GM12878 (cell line): ENCODE results near the gene FOXK1. TPM values are rescaled to one million over a fixed set of nuclear protein-coding genes. Genes with fewer than 3 reads are reported as not detected.

Experiments
- ATAC-seq: fragments of 200-7000 bp; cut with Tn5 transposase; 3 replicates; pipeline ENCODE4 v1.9.1; 2020; ENCODE audit warnings: mild to moderate bottlenecking, moderate library complexity
- BruUV-seq: library from RNA; stranded (reverse); fragments of 400-500 nt; replicated peaks from 2 replicates; lab custom pipeline; 2021; lab: Mats Ljungman, UMichigan
- CTCF ChIA-PET: fragments of 300-600 bp; sonication (Branson Sonifier 250); formaldehyde crosslinking; extraction: SDS; loops from one replicate; lab custom pipeline; 2021; ENCODE audit warnings: inconsistent platforms; lab: Yijun Ruan, JAX
- POLR2A ChIA-PET: fragments of 350-600 bp; formaldehyde crosslinking; extraction: SDS; loops from one replicate; lab custom pipeline; 2021; ENCODE audit warnings: inconsistent platforms; lab: Charles Lee
- RAD21 ChIA-PET: fragments of 300-600 bp; sonication (Branson Sonifier 250); formaldehyde crosslinking; loops from one replicate; lab custom pipeline; 2023; ENCODE audit warnings: antibody characterized with exemption; ENCODE audit not compliant: unreplicated experiment; lab: Charles Lee
- SMC1A ChIA-PET: fragments of 300-600 bp; sonication (Branson Sonifier 250); formaldehyde crosslinking; loops from one replicate; lab custom pipeline; 2023; ENCODE audit not compliant: unreplicated experiment, uncharacterized antibody; lab: Charles Lee
- DNase-seq: peaks from one replicate; pipeline ENCODE4 v3.0.0-alpha.2; 2011; ENCODE audit warnings: low read depth, low spot score
- FAIRE-seq: peaks from 3 replicates; lab custom pipeline; 2011; peaks lifted over from hg19 to GRCh38; lab: Jason Lieb, UNC
- H2AFZ ChIP-seq: 2 replicates; pipeline ENCODE4 v1.6.0; 2011; ENCODE audit warnings: low read depth, low read length, control low read depth; ENCODE audit not compliant: control insufficient read depth
- H3K27ac ChIP-seq: 2 replicates; pipeline ENCODE4 v1.5.1; 2011; ENCODE audit warnings: control low read depth; ENCODE audit not compliant: control insufficient read depth, insufficient read depth
- H3K27me3 ChIP-seq, 2 experiments: replicated peaks in 1 of 2; 2 replicates each; pipeline versions ENCODE4 v1.6.0 to v1.6.1; 2011; ENCODE audit warnings: low read length in 1 of 2; ENCODE audit not compliant: control insufficient read depth in 2 of 2, insufficient read depth in 2 of 2
- H3K36me3 ChIP-seq, 2 experiments: 2 replicates each; pipeline ENCODE4 v1.5.1; 2011; ENCODE audit warnings: low read length in 1 of 2; ENCODE audit not compliant: control insufficient read depth in 2 of 2, insufficient read depth in 2 of 2
- H3K4me1 ChIP-seq: 2 replicates; pipeline ENCODE4 v1.6.1; 2011; ENCODE audit warnings: mild to moderate bottlenecking, low read length, moderate library complexity, mixed read lengths; ENCODE audit not compliant: control insufficient read depth, insufficient read depth
- H3K4me2 ChIP-seq: 2 replicates; pipeline ENCODE4 v1.6.0; 2011; ENCODE audit warnings: control low read depth; ENCODE audit not compliant: control insufficient read depth, insufficient read depth
- H3K4me3 ChIP-seq: fragments of 200-600 bp; sonication (generic); 2 replicates; pipeline ENCODE4 v1.5.1; 2016
- H3K79me2 ChIP-seq: 2 replicates; pipeline ENCODE4 v1.6.0; 2011; ENCODE audit warnings: low read length; ENCODE audit not compliant: control insufficient read depth, insufficient read depth
- H3K9ac ChIP-seq: 2 replicates; pipeline ENCODE4 v1.8.0; 2011; ENCODE audit warnings: low read length, control low read depth, mixed read lengths; ENCODE audit not compliant: control insufficient read depth, insufficient read depth
- H3K9me3 ChIP-seq: replicated peaks from 3 replicates; pipeline ENCODE4 v1.5.1; 2011; ENCODE audit warnings: mild to moderate bottlenecking, low read length; ENCODE audit not compliant: control insufficient read depth, insufficient read depth
- H4K20me1 ChIP-seq: 2 replicates; pipeline ENCODE4 v1.6.0; 2011; ENCODE audit not compliant: control insufficient read depth, insufficient read depth
- HCFC1 ChIP-seq: fragments of 150-350 bp; IDR thresholded peaks from 2 replicates; pipeline ENCODE4 v1.6.1; 2014; ENCODE audit warnings: low read length
- HDAC6 ChIP-seq: fragments of 200-600 bp; sonication (generic); IDR thresholded peaks from one replicate; pipeline ENCODE4 v1.8.0; 2017; ENCODE audit warnings: antibody characterized with exemption; ENCODE audit not compliant: unreplicated experiment
- SREBF2 ChIP-seq: IDR thresholded peaks from 2 replicates; pipeline ENCODE4 v1.6.1; 2012; ENCODE audit warnings: mild to moderate bottlenecking, low read length
- ZNF24 ChIP-seq: fragments of 450-650 bp; IDR thresholded peaks from 2 replicates; pipeline ENCODE4 v1.6.1; 2017; ENCODE audit warnings: antibody characterized with exemption, mild to moderate bottlenecking
- WGBS: methylation state at CpG from one replicate; pipeline ENCODE4 v1.1.6; 2016; ENCODE audit warnings: low lambda C conversion rate; ENCODE audit not compliant: insufficient replicate concordance, insufficient coverage; ENCODE audit errors: missing lambda C conversion rate; 5-methylcytosine and 5-hydroxymethylcytosine counted together
- in situ Hi-C: fragments of 300-500 bp; cut with MboI; formaldehyde crosslinking; loops from 9 replicates; pipeline ENCODE4 v1.14.3; 2018; ENCODE audit warnings: mixed read lengths
- intact Hi-C: fragments of 100-400 bp; cut with micrococcal nuclease; formaldehyde crosslinking; loops from one replicate; pipeline ENCODE4 v1.14.2; 2022; ENCODE audit not compliant: unreplicated experiment
- polyA plus RNA-seq, 11 experiments: library from polyadenylated mRNA; depleted of rRNA in 4 of 11; unstranded in 6 of 11; stranded (reverse) in 5 of 11; fragments of >200 nt; fragmentation: Nextera tagmentation in 4 of 11; fragmentation: Illumina TruSeq in 1 of 11; extraction: Ambion mirVana in 4 of 11; extraction: Trizol in 1 of 11; gene quantifications; 1 replicate in 1 of 11; 2 replicates in 10 of 11; pipeline versions ENCODE4 v1.2.1 to v1.2.3, GENCODE V29; 2011 to 2016; ENCODE audit warnings: inconsistent platforms in 2 of 11, missing spikeins in 2 of 11, low read depth in 1 of 11
- total RNA-seq, 4 experiments: library from RNA; depleted of rRNA in 3 of 4; stranded (reverse); fragments of >200 nt in 3 of 4; fragmentation: Illumina TruSeq in 1 of 4; extraction: Trizol in 1 of 4; gene quantifications; 2 replicates each; pipeline versions ENCODE4 v1.2.1 to v1.2.3, GENCODE V29; 2013 to 2021
- TF ChIP-seq, protein P1 (sequence below): IDR thresholded peaks from 2 replicates; pipeline ENCODE4 v1.6.1; 2011; ENCODE audit warnings: low read depth, mild to moderate bottlenecking, low read length, moderate library complexity, borderline replicate concordance; ENCODE audit errors: extremely low read depth
- TF ChIP-seq, protein P2 (sequence below): IDR thresholded peaks from 2 replicates; pipeline ENCODE4 v1.6.1; 2011; ENCODE audit warnings: borderline replicate concordance, low read depth, mild to moderate bottlenecking, moderate library complexity, low read length; ENCODE audit not compliant: insufficient read depth, poor library complexity, severe bottlenecking

The FOXK1 gene
- total and polyA plus RNA-seq, 10 of the 15 experiments (the other 5 are each of a cell fraction or from before 2014, with no cell fraction given), result 0.24 to 31.8 (median 4.5) TPM

DNA sequence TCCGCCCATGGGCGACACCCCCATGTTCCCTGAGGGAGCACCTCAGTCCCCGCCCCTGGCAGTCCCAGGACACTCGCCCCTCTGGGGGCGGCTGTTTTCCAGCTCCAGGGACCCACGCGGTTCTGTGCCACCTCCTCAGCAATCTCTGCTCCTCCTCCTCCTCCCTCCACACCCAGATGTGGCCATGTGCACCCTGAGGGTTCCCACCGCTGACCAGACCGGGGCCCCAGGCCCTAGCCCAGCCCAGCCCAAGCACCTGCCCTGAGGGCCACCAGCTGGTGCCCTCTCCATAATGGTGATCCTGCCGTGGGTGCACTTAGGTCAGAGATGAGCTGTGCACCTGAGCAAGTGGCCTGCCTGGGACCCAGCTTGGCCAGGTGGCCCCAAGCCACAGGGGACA, 118.4 kb downstream of the FOXK1 start:
- ChIA-PET RAD21 (no interaction called here), POLR2A (no interaction called here), CTCF (interaction anchor here (0.7 to 5.2 kb wide), 2 partner anchors 49 to 285 kb away, joined by 4 to 30 read pairs; no protein-coding TSS in a partner anchor), SMC1A (no interaction called here)
- no TSS peak for BruUV-seq
- 49% methylated on average over 10 of the region's 10 CpGs for WGBS
- Histone ChIP-seq H3K36me3 (no peaks in the 10 kb centered on the region), H3K27ac (no peak overlapping the region), H3K9ac (no peak overlapping the region), H4K20me1 (no peaks in the 10 kb centered on the region), H3K4me3 (no peak overlapping the region), H3K4me1 (no peaks in the 10 kb centered on the region), H3K4me2 (no peak overlapping the region), H2AFZ (no peak overlapping the region), H3K9me3 (no peaks in the 10 kb centered on the region), H3K27me3 (no peaks in the 10 kb centered on the region), H3K79me2 (no peaks in the 10 kb centered on the region)
- in situ Hi-C loops (no loop called here), intact Hi-C loops (no loop called here)
- ATAC-seq (no peak), FAIRE-seq (no peak), DNase-seq (no peak)
- TF ChIP-seq HCFC1, result no peak
- TF ChIP-seq, protein P1, sequence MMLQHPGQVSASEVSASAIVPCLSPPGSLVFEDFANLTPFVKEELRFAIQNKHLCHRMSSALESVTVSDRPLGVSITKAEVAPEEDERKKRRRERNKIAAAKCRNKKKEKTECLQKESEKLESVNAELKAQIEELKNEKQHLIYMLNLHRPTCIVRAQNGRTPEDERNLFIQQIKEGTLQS, result no peak
- no peak for TF ChIP-seq ZNF24

GRCh38 chr7:4800926-4801838, 119.1 kb downstream of the FOXK1 start:
- TF ChIP-seq, protein P2, sequence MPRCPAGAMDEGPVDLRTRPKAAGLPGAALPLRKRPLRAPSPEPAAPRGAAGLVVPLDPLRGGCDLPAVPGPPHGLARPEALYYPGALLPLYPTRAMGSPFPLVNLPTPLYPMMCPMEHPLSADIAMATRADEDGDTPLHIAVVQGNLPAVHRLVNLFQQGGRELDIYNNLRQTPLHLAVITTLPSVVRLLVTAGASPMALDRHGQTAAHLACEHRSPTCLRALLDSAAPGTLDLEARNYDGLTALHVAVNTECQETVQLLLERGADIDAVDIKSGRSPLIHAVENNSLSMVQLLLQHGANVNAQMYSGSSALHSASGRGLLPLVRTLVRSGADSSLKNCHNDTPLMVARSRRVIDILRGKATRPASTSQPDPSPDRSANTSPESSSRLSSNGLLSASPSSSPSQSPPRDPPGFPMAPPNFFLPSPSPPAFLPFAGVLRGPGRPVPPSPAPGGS, result peak; percentile 89
- TF ChIP-seq HDAC6 (no peak), SREBF2 (no peak)
- DNase-seq (no peak), FAIRE-seq (no peak), ATAC-seq (peak; percentile 15; the same call in 2 of the 3 replicates)
- in situ Hi-C loops, result no loop called here
- no TSS peak for BruUV-seq
- intact Hi-C loops, result no loop called here
- Histone ChIP-seq H3K79me2 (no peaks in the 10 kb centered on the region), H3K27ac (no peak overlapping the region), H3K9me3 (no peaks in the 10 kb centered on the region), H3K27me3 (no peaks in the 10 kb centered on the region), H2AFZ (no peak overlapping the region), H3K9ac (no peak overlapping the region), H3K4me2 (no peak overlapping the region), H3K4me3 (no peak overlapping the region), H4K20me1 (no peaks in the 10 kb centered on the region), H3K4me1 (no peaks in the 10 kb centered on the region), H3K36me3 (no peaks in the 10 kb centered on the region)
- POLR2A ChIA-PET, result no interaction called here
- CTCF ChIA-PET, result interaction anchor here (0.7 to 5.2 kb wide), 2 partner anchors 50 to 284 kb away, joined by 4 to 30 read pairs; no protein-coding TSS in a partner anchor
- SMC1A ChIA-PET, result no interaction called here
- RAD21 ChIA-PET, result no interaction called here
- 66% methylated on average over 27 of the region's 27 CpGs for WGBS
